Pancreas (tissue), 10 donors: ENCODE measurements around the gene TMEM255A. TPM values are rescaled to one million over a fixed set of nuclear protein-coding genes. Genes with fewer than 3 reads are reported as not detected.
A peak's percentile ranks its signal among the peaks of the same experiment; 100 is the strongest.

Experiments
- ATAC-seq, 4 donors: fragments of 200-7000 bp; cut with Tn5 transposase; one replicate each; pipeline versions ENCODE4 v1.8.0 to v1.9.1; 2020; ENCODE audit warnings: mild to moderate bottlenecking in 4 of 4, moderate library complexity in 4 of 4
- DNase-seq, 6 donors: peaks; one replicate each; pipeline ENCODE4 v3.0.0-alpha.2; 2020
- FAIRE-seq: peaks from 2 replicates; lab custom pipeline; 2012; peaks lifted over from hg19 to GRCh38; lab: Jason Lieb, UNC
- H3K27ac ChIP-seq, 4 donors: fragments of 200-600 bp; sonication (generic); 1 replicate in 3 of 4; 2 replicates in 1 of 4; pipeline versions ENCODE4 v1.5.0 to v1.8.0; 2020
- H3K27me3 ChIP-seq, 4 donors: fragments of 200-600 bp; one replicate each; pipeline ENCODE4 v1.8.0; 2021
- H3K36me3 ChIP-seq, 3 donors: fragments of 200-600 bp; sonication (generic) in 1 of 3; one replicate each; pipeline versions ENCODE4 v1.5.0 to v1.8.0; 2020 to 2021
- H3K4me1 ChIP-seq, 3 donors: fragments of 200-600 bp; one replicate each; pipeline ENCODE4 v1.8.0; 2021
- H3K4me3 ChIP-seq, 4 donors: fragments of 200-600 bp; sonication (generic) in 2 of 4; one replicate each; pipeline versions ENCODE4 v1.5.0 to v1.8.0; 2020 to 2021
- H3K9me3 ChIP-seq, 4 donors: fragments of 200-600 bp; one replicate each; pipeline ENCODE4 v1.8.0; 2021
- WGBS, 2 donors: extraction: QIAGEN DNeasy Blood & Tissue Kit; methylation state at CpG; one replicate each; pipeline ENCODE4 v1.1.7; 2013; 5-methylcytosine and 5-hydroxymethylcytosine counted together
- intact Hi-C, 3 donors: fragments of 100-400 bp; cut with DNase I; formaldehyde crosslinking; loops; one replicate each; pipeline versions ENCODE4 v1.11.1 to v1.14.2; 2022
- polyA plus RNA-seq, 2 donors: library from polyadenylated mRNA; stranded (reverse); fragments of 200-250 nt; gene quantifications; one replicate each; pipeline ENCODE4 v1.2.3, GENCODE V29; 2013
- total RNA-seq, 6 donors: library from RNA; stranded (reverse); fragmentation: NEBNext Ultra II Directional in 4 of 6; extraction: Animal tissue kit (Norgen Biotek cat#: 25700) in 4 of 6; gene quantifications; one replicate each; pipeline versions ENCODE4 v1.2.1 to v1.2.4, GENCODE V29; 2021 to 2023
- TF ChIP-seq, protein P1 (sequence below), 4 donors: fragments of 200-600 bp; sonication (generic) in 3 of 4; IDR thresholded peaks; one replicate each; pipeline versions ENCODE4 v1.5.0 to v1.8.0; 2021; ENCODE audit warnings: antibody characterized with exemption in 4 of 4
- donor health status: healthy with polysubstance abuse.
- donor health status: DM: no; HTN: no; CAD: no; lungs with moderate emphysema.
- donor health status: DM: no; HTN: no; CAD: no.
- donor health status: control.
- donor health status: control.
- donor health status: Bipolar disorder and iron deficiency.
- donor health status: DM: yes; HTN: yes; CAD: no.
- donor health status: DM: no; HTN: no; CAD: no.
- donor health status: DM: no; HTN: no; CAD: no.
- donor health status: DM: yes; HTN: yes; CAD: no.

The TMEM255A gene
- total and polyA plus RNA-seq, 8 donors, result 0.05 to 1.2 (median 0.37) TPM

DNA sequence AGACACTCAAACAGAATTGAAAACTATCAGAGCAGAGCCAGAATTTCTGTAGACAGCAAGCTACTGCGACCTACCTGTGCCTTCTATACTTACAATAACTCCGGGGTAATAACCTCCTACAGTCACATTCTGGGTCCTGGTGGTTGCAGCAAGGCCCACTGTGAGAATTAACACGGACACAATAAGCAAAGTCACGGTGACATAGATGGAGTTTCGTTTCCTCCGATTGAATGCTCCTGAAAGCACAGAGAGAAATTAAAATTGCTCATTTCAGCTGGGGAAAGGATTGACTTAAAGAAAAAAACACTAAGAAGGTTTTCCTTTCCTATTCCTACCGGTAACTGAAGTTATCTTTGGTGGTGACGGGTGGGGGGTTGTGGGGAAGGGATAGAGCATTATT, 7.0 kb downstream of the TMEM255A start:
- TF ChIP-seq, protein P1, sequence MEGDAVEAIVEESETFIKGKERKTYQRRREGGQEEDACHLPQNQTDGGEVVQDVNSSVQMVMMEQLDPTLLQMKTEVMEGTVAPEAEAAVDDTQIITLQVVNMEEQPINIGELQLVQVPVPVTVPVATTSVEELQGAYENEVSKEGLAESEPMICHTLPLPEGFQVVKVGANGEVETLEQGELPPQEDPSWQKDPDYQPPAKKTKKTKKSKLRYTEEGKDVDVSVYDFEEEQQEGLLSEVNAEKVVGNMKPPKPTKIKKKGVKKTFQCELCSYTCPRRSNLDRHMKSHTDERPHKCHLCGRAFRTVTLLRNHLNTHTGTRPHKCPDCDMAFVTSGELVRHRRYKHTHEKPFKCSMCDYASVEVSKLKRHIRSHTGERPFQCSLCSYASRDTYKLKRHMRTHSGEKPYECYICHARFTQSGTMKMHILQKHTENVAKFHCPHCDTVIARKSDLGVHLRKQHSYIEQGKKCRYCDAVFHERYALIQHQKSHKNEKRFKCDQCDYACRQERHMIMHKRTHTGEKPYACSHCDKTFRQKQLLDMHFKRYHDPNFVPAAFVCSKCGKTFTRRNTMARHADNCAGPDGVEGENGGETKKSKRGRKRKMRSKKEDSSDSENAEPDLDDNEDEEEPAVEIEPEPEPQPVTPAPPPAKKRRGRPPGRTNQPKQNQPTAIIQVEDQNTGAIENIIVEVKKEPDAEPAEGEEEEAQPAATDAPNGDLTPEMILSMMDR (IDR thresholded peaks at IDR 0.05), result no peak
- no peak for ATAC-seq
- Histone ChIP-seq H3K9me3 (no peaks in the 10 kb centered on the region), H3K36me3 (no peaks in the 10 kb centered on the region), H3K4me1 (no peaks in the 10 kb centered on the region), H3K27ac (no peak overlapping the region), H3K4me3 (no peak overlapping the region), H3K27me3 (peaks cover 0 to 19% (median 1%) of the 10 kb centered on the region in 4 donors)
- WGBS, 2 donors, result 62 to 78% methylated on average over 8 of the region's 8 CpGs
- intact Hi-C loops, result no loop called here
- no peak for FAIRE-seq
- DNase-seq, result no peak

- intact Hi-C loops, result no loop called here
- FAIRE-seq, result no peak
- WGBS, 2 donors, result 9 to 17% methylated on average over 4 of the region's 4 CpGs
- Histone ChIP-seq H3K4me3 (no peak overlapping the region), H3K4me1 (no peaks in the 10 kb centered on the region), H3K27ac (no peak overlapping the region), H3K36me3 (no peaks in the 10 kb centered on the region), H3K9me3 (no peaks in the 10 kb centered on the region), H3K27me3 (peaks cover 0 to 10% (median 0%) of the 10 kb centered on the region in 4 donors)
- TF ChIP-seq, protein P1 (IDR thresholded peaks at IDR 0.05), result no peak
- ATAC-seq, result peak in 3 of 4 donors; percentile 77 to 79 (median 78)
- peak in 1 of 6 donors; percentile 56 for DNase-seq
These were observed 8.8 kb downstream of the TMEM255A start for GRCh38 chrX:120302434-120302833.

DNA sequence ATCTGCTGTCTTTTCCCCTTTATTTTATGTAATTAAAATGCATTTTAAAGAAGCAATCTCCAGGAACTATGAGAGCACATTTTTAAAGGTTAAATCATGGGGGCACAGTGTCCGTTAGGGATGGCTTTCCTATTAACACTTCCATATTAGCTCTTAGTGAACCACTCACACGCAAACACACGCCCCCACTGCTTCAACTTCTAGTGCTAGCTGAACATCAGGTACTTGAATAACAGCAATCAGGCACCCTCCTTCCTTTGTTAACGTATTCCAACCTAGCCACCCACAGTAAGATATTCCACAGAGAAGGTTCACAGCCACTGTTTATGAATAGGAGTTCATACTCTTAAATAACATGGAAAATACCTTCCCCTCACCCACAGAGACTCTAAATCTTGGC, 9.3 kb downstream of the TMEM255A start:
- 38 to 55% methylated on average over 4 of the region's 4 CpGs for WGBS, 2 donors
- ATAC-seq (peak in 1 of 4 donors; percentile 29), DNase-seq (no peak), FAIRE-seq (no peak)
- H3K27ac ChIP-seq, result no peak overlapping the region
- intact Hi-C loops, result no loop called here
- no peaks in the 10 kb centered on the region for H3K36me3 ChIP-seq
- no peaks in the 10 kb centered on the region for H3K9me3 ChIP-seq
- H3K4me1 ChIP-seq, result no peaks in the 10 kb centered on the region
- no peak overlapping the region for H3K4me3 ChIP-seq
- TF ChIP-seq, protein P1 (IDR thresholded peaks at IDR 0.05), result no peak
- H3K27me3 ChIP-seq, result peaks cover 0 to 10% (median 0%) of the 10 kb centered on the region in 4 donors

GRCh38 chrX:120301497-120301896, 9.8 kb downstream of the TMEM255A start:
- Histone ChIP-seq H3K4me1 (no peaks in the 10 kb centered on the region), H3K9me3 (no peaks in the 10 kb centered on the region), H3K27ac (no peak overlapping the region), H3K4me3 (no peak overlapping the region), H3K27me3 (peaks cover 0 to 10% (median 0%) of the 10 kb centered on the region in 4 donors), H3K36me3 (no peaks in the 10 kb centered on the region)
- no peak for ATAC-seq
- TF ChIP-seq, protein P1 (IDR thresholded peaks at IDR 0.05), result no peak
- FAIRE-seq, result no peak
- intact Hi-C loops, result no loop called here
- 22 to 43% methylated on average over 2 of the region's 2 CpGs for WGBS, 2 donors
- DNase-seq, result no peak

GRCh38 chrX:120299928-120300327, 11.3 kb downstream of the TMEM255A start:
- no peak overlapping the region for H3K27ac ChIP-seq
- 64 to 79% methylated on average over 2 of the region's 2 CpGs for WGBS, 2 donors
- intact Hi-C loops, result no loop called here
- H3K36me3 ChIP-seq, result no peaks in the 10 kb centered on the region
- no peaks in the 10 kb centered on the region for H3K4me1 ChIP-seq
- ATAC-seq (peak in 3 of 4 donors; percentile 57 to 70 (median 62)), DNase-seq (no peak), FAIRE-seq (no peak)
- TF ChIP-seq, protein P1 (IDR thresholded peaks at IDR 0.05), result no peak
- no peak overlapping the region for H3K4me3 ChIP-seq
- no peaks in the 10 kb centered on the region for H3K9me3 ChIP-seq
- peaks cover 0 to 7% (median 0%) of the 10 kb centered on the region in 4 donors for H3K27me3 ChIP-seq
